ENCODE results near the gene RNASE12.
"Not testable (repeated sequence)": the region's sequence is repeated elsewhere in the genome, so short reads cannot be mapped to it uniquely, and the experiment has no call there.

The RNASE12 gene

DNA sequence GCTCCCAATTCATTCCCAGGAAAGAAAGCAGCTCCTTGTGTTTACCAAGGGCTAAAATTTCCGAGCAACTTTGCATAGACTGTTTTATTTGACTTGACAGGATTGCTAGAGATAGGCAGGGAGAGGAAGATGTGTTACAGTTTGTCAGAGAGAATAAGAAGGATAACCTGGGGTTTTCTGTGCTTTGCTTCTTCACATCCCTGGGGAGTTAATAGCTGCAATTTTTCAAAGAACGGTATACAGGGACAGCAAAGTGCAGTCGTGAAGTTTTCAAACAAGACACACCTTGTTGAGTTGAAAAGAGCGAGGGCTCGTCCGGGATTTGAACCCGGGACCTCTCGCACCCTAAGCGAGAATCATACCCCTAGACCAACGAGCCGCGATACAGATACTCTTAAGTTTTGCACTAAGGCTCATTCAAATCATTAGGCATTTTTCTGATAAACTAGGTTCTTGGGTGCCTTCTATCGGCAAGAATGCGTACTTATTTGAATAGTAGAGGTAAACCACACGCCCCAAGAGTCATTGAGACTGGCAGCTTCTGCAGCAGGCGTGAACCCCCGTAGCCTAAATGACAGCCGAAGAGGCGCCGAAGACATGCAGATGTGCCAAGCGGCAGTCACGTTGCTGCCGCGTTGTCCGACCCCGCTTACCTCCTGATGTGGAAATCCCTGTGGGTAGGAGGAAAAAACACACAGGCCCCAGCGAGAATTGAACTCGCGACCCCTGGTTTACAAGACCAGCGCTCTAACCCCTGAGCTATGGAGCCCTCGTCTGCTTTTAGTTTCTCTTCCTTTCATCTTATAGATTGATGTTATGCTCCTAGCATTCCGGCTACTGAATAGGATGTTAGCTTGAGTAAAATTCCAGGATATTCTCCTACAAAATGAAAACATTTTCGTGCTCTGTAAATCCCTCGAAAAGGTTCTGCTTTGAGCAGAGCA lies 22.2 kb upstream of the RNASE12 start:
- DNase-seq: peak; percentile 98

- DNase-seq: no peak
Measured at GRCh38 chr14:20612403-20612802, 21.2 kb upstream of the RNASE12 start.

- no peak for DNase-seq
Measured at GRCh38 chr14:20611277-20611676, 20.1 kb upstream of the RNASE12 start.

- peak; percentile 85 for DNase-seq
Measured at GRCh38 chr14:20610002-20610765, 19.0 kb upstream of the RNASE12 start.

GRCh38 chr14:20609215-20610001 lies 18.2 kb upstream of the RNASE12 start:
- DNase-seq: peak; percentile 97

DNA sequence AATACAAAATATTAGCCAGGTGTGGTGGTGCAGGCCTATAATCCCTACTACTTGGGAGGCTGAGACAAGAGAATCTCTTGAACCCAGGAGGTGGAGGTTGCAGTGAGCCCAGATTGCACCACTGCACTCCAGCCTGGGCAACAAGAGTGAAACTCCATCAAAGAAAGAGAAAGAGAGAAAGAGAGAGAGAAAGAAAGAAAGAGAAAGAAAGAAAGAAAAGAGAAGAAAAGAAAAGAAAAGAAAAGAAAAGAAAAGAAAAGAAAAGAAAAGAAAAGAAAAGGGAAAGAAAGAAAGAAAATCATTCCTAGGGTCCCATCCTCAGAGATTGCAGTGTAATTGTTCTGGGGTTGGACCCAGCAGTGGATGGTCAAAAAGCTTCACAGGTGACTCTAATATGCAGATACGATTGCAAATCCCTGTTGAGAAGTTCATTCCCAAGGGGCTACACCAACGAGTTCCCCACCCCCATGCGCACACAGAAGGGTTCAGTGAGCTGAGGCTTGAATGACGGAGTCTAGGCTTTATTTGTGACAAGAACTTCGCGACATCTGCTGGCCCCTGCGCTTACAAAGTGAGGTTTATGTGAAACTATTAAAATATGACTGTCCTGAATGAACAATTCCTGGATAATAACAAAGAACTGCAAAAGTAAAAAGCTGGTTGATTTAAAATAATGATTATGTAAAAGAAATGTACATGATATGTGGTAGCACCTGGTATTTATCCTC lies 17.4 kb upstream of the RNASE12 start:
- DNase-seq: no peak

GRCh38 chr14:20607617-20608016 lies 16.4 kb upstream of the RNASE12 start:
- no peak for DNase-seq

DNA sequence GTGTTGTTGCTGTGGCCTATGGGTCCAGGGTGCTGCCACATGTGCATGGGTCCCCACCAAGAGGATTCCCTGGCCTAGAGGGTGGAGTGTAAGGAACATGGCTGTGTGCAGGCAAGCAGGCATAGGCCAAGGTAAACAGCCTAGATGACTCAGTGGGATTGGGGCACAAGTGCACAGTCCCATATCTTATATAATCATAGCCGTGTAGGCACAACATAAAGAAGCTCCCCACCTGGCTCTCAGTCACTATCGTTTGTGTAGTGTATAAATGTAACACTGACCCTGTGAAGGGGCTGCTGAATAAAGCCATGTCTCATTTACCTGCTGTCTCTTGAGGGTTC lies 15.7 kb upstream of the RNASE12 start:
- no peak for DNase-seq

DNA sequence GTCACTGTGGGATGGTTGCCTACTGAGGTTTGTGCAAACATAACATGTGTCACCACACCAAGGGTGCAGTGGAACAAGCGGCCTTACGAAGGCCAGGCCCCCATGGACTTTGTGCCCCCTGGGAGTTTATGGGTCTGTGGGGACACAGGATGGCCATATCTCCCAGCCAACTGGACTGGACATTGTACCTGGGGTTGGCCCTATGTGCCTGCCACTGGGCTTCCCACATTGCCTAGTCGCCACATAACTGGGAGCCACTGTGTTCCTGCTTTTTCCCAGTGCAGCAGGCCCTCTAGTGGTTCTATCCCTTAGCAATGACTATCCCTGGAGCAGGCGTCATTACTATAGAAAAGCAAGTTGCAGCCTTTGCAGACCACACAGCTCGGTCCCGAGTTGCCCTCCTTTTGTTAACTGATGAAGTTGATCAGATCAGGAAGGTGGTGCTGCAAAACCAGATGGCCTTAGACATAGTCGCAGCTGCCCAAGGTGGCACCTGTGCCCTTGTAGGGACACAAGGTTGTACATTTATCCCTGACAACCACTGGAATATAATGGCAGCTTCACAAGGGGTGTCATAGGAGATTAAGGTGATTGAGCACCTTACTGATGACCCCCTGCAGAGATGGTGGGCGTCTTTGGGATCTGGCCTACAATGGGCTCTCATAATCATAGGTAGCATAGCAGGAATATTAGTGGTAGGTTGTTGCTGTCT lies 15.2 kb upstream of the RNASE12 start:
- DNase-seq: peak; percentile 51

- peak; percentile 91 for DNase-seq
Measured at GRCh38 chr14:20603813-20604690, 12.9 kb upstream of the RNASE12 start.

GRCh38 chr14:20602583-20602982 lies 11.4 kb upstream of the RNASE12 start:
- DNase-seq: no peak

GRCh38 chr14:20601522-20601921 lies 10.3 kb upstream of the RNASE12 start:
- no peak for DNase-seq

DNA sequence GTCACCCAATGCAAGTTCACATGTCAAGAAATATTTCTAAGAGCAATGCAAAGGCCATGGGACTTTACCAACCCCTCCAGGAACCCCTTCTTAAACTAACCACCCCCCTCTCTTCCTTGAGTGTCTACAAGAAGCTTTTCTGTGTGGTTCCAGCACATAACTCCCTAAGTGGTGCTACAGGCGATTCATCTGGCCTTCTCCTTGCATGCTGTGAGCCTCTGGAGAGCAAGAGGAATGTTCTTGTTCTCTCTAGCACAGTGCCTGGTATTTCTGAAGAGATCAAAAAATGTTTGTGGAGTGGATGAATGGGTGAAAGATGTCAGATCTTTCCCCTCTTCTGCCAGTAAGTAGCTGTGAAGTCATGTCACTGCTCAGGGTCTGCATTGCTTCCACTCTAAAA lies 5.9 kb upstream of the RNASE12 start:
- DNase-seq: no peak

DNA sequence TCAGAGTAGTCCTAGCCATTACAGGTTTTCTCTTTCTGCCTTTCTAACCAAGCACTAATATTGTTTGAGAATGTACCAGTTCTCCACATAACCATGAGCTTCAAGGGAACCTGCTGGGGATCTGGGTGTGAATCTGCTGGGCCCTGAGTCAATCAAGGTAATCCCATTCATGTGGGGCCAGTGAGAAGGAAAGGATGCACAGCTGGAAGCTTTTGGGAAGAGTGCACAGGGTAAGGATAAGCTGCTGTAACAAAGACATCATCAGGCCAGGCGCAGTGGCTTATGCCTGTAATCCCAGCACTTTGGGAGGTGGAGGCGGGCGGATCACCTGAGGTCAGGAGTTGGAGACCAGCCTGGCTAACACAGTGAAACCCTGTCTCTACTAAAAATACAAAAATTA lies 4.5 kb upstream of the RNASE12 start:
- not testable (repeated sequence) for DNase-seq

GRCh38 chr14:20592574-20592973 lies 1.4 kb upstream of the RNASE12 start:
- no peak for DNase-seq

- no peak for DNase-seq
Measured at GRCh38 chr14:20587489-20588154, 3.6 kb downstream of the RNASE12 start, which contains the start of gene RNASE11. TSS of gene RNASE11 (minus strand) at chr14:20588001.

GRCh38 chr14:20583908-20584307 lies 7.3 kb downstream of the RNASE12 start:
- no peak for DNase-seq

- no peak for DNase-seq
Measured at GRCh38 chr14:20583142-20583541, 8.0 kb downstream of the RNASE12 start.

GRCh38 chr14:20580242-20580641 lies 10.9 kb downstream of the RNASE12 start:
- no peak for DNase-seq

Measured in NCI-H1694 treated with DMSO at 0.1 percent for 48 hours (cell line).